ENCODE data around the gene ILF2. TPM values are rescaled to one million over a fixed set of nuclear protein-coding genes. Genes with fewer than 3 reads are reported as not detected.
A peak's percentile ranks its signal among the peaks of the same experiment; 100 is the strongest.

The ILF2 gene
- total and polyA plus RNA-seq, 2 of the 13 experiments (the other 11 are each of a cell fraction or from before 2014, with no cell fraction given): 292 to 366 TPM

DNA sequence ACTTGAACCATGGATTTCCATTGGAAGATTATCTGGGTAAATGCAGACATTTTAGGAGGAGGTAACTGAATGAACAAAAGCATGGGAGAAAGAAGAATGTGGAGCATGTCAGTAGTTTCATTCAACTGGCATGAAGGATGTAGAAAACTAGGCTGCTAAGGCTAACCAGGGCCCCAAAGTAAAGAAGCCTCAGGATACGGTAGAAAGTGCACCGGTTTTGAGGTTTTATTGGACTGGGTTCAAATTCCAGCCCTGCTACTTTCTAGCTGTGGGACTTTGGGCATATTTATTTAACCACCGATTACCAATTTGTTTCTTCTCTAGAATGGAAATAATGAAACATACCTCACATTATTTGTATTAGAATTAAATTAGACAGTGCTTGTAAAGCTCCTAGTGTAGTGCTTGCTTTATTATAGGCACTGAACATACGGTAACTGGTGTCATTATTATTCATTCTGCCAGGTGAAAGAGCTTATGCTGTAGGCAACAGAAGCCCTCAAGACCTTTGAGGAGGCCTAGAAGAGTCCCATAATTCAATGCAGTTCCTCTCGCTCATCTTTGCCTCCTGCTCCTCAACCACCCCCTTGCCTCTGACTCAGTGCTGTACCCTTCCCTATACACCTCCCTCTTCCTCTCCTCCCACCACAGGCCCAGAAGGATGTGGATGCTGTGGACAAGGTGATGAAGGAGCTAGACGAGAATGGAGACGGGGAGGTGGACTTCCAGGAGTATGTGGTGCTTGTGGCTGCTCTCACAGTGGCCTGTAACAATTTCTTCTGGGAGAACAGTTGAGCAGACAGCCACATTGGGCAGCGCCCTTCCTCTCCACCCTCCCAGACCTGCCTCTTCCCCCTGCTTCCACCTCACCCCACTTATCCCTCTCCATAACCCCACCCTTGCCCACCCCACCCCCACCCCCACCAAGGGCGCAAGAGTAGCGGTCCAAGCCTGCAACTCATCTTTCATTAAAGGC lies 39.5 kb downstream of the ILF2 start (continued):
- TF ChIP-seq, protein P1, sequence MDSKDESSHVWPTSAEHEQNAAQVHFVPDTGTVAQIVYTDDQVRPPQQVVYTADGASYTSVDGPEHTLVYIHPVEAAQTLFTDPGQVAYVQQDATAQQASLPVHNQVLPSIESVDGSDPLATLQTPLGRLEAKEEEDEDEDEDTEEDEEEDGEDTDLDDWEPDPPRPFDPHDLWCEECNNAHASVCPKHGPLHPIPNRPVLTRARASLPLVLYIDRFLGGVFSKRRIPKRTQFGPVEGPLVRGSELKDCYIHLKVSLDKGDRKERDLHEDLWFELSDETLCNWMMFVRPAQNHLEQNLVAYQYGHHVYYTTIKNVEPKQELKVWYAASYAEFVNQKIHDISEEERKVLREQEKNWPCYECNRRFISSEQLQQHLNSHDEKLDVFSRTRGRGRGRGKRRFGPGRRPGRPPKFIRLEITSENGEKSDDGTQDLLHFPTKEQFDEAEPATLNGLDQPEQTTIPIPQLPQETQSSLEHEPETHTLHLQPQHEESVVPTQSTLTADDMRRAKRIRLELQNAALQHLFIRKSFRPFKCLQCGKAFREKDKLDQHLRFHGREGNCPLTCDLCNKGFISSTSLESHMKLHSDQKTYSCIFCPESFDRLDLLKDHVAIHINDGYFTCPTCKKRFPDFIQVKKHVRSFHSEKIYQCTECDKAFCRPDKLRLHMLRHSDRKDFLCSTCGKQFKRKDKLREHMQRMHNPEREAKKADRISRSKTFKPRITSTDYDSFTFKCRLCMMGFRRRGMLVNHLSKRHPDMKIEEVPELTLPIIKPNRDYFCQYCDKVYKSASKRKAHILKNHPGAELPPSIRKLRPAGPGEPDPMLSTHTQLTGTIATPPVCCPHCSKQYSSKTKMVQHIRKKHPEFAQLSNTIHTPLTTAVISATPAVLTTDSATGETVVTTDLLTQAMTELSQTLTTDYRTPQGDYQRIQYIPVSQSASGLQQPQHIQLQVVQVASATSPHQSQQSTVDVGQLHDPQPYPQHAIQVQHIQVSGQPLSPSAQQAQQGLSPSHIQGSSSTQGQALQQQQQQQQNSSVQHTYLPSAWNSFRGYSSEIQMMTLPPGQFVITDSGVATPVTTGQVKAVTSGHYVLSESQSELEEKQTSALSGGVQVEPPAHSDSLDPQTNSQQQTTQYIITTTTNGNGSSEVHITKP (CRISPR knock-in tag; IDR thresholded peaks at IDR 0.05; ENCODE audit: low read depth): no peak
- 0 out of 2 replicates have a peak, but pooled peaks have one; percentile 23 for TF ChIP-seq ZFX (CRISPR knock-in tag; IDR thresholded peaks at IDR 0.05; ENCODE audit: low read depth)
- no peak for TF ChIP-seq ZNF75D (CRISPR knock-in tag; IDR thresholded peaks at IDR 0.05; ENCODE audit: borderline replicate concordance)
- TF ChIP-seq EP300 (IDR thresholded peaks at IDR 0.05; ENCODE audit: low read depth in 2 of 2, low read length in 2 of 2): peak in 1 of 2 experiments; percentile 48; a peak in 1 of 4 replicates
- no peak for TF ChIP-seq EP300 (CRISPR knock-in tag; IDR thresholded peaks at IDR 0.05; ENCODE audit: borderline replicate concordance)
- no peak for TF ChIP-seq MAFF (IDR thresholded peaks at IDR 0.05; ENCODE audit: low read depth, low read length)
- TF ChIP-seq CC2D1A (CRISPR knock-in tag; IDR thresholded peaks at IDR 0.05): no peak
- no peak for TF ChIP-seq PRPF4 (IDR thresholded peaks at IDR 0.05; ENCODE audit: low read depth, low read length, poor library complexity, severe bottlenecking)
- TF ChIP-seq SRSF4 (IDR thresholded peaks at IDR 0.05; ENCODE audit: low read depth, low read length, poor library complexity, severe bottlenecking): no peak
- TF ChIP-seq, protein P2, sequence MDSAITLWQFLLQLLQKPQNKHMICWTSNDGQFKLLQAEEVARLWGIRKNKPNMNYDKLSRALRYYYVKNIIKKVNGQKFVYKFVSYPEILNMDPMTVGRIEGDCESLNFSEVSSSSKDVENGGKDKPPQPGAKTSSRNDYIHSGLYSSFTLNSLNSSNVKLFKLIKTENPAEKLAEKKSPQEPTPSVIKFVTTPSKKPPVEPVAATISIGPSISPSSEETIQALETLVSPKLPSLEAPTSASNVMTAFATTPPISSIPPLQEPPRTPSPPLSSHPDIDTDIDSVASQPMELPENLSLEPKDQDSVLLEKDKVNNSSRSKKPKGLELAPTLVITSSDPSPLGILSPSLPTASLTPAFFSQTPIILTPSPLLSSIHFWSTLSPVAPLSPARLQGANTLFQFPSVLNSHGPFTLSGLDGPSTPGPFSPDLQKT (CRISPR knock-in tag; IDR thresholded peaks at IDR 0.05; ENCODE audit: borderline replicate concordance): no peak
- TF ChIP-seq ZNF510 (CRISPR knock-in tag; IDR thresholded peaks at IDR 0.05; ENCODE audit: low read depth): no peak
- no peak for TF ChIP-seq HCFC1 (IDR thresholded peaks at IDR 0.05; ENCODE audit: low read depth, low read length)
- no peak for TF ChIP-seq YY1 (IDR thresholded peaks at IDR 0.05; ENCODE audit: insufficient read depth, insufficient replicate concordance, low read depth, low read length)
- TF ChIP-seq SRSF1 (optimal IDR thresholded peaks at IDR 0.05; ENCODE audit: low read depth, low read length): no peak
- 0 out of 2 replicates have a peak, but pooled peaks have one; percentile 7 for TF ChIP-seq BCL6 (CRISPR knock-in tag; IDR thresholded peaks at IDR 0.05)
- TF ChIP-seq THAP7 (CRISPR knock-in tag; IDR thresholded peaks at IDR 0.05): no peak
- no peak for TF ChIP-seq TFDP2 (CRISPR knock-in tag; IDR thresholded peaks at IDR 0.05)
- TF ChIP-seq NPAS2 (CRISPR knock-in tag; IDR thresholded peaks at IDR 0.05; ENCODE audit: borderline replicate concordance): no peak
- TF ChIP-seq PLRG1 (conservative IDR thresholded peaks at IDR 0.05): no peak
- TF ChIP-seq ZNF784 (CRISPR knock-in tag; IDR thresholded peaks at IDR 0.05; ENCODE audit: borderline replicate concordance): no peak
- TF ChIP-seq HNF4A (CRISPR knock-in tag; IDR thresholded peaks at IDR 0.05): peak; percentile 91
